Pulmonary artery endothelial cell (primary cell): ENCODE data around the gene DEAF1. TPM values are rescaled to one million over a fixed set of nuclear protein-coding genes. Genes with fewer than 3 reads are reported as not detected.

Experiments used
- DNase-seq: peaks from one replicate; pipeline ENCODE4 v3.0.0-alpha.2; 2011; ENCODE audit warnings: low read depth, low spot score
- total RNA-seq: library from RNA; depleted of rRNA; stranded (reverse); fragments of >200 nt; gene quantifications from 2 replicates; pipeline ENCODE4 v1.2.3, GENCODE V29; 2014

The DEAF1 gene
- total RNA-seq, 1 donor from 2014 or later, result 66.1 TPM

DNA sequence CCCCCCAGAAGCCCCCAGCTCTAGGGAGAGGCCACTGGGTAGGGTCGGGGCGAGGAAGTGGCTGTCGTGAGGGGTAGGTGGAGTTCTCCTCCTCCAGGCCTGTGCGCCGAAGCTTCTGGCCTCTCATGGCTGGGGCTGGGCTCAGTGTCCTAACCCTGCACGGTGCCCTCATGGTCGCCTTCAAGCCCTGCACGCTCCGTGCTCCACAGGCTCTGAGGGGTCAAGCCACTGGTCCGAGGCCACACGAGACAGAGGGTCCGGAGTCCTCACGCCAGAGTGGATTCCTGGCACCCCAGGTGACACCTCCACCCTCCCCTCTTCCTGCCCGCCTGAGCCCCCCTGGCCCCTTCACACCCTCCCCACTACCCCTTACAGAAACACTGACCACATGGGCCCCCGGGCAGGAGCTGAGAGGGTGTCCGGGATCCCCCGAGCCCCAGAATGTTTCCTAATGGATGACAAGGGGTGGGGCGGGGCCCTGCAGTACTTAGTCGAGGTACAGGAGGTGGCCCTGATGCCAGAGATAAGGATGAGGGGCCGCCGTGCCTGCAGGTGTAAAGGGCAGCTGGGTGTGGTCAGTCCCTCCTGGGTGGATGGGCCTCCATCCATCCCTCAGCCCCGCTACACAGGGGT lies 69.3 kb downstream of the DEAF1 start:
- DNase-seq, result no peak

- no peak for DNase-seq
These were observed 70.1 kb downstream of the DEAF1 start, which contains the start of gene CDHR5 for GRCh38 chr11:624705-625635. Gene CDHR5, minus strand, starts transcription at chr11:624955. Its CDS starts 53 bp downstream, at chr11:624902.

DNA sequence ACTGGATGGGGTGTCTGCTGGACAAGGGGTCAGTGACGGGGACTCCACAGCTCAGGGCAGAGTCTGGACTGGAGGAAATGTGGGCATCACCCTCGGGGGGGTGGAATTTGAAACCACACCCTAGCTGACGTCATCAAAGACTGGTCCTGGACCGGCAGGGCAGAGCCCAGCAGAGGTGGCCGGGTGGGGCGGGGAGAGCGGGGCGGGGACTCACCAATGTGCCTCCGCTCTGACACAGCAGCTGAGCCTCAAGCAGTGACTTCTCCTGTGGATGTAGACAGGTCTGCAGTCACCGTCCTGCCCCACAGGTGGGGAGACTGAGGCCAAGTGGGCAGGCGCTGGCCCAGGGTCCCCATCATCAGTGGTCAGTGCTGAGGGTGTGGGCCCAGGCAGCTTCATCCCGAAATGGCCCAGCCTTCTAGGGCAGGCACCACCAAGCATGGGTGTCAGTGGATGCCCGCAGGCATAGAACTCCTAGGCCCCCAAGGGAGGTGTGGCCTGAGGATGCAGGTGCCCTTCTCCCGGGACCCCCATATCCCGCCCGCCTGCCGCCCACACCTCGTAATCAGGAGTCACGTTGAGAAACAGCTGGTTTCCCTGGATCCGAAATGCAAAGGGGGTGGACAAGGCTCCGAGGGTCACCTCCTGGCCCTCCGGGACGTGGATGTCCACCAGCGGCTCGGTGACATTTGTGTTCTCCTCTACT lies 70.9 kb downstream of the DEAF1 start:
- no peak for DNase-seq

DNA sequence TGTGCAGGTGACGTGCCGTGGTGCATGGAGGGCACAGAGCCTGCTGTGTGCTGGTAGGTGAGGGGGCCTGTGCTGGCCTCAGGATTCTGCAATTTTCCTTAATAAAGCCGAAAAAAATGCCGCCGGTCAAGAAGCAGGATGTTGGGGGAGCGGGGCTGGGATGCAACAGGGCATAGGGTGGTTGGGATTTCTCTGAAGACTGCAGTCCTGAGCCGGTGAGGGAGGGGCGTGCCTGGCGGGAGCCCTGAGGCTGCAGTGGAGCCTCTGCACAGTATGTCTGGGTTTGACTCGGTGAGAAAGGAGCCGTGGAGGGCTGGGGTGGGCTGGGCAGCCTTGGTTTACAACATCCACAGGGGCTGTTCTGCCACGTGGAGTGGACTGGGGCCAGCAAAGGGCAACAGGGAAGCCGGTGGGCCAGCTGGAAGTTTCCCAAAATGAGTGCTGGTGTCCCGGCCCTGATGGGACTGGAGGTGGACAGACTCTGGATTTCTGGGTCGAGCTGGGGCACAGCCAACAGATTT lies 71.6 kb downstream of the DEAF1 start:
- no peak for DNase-seq

DNA sequence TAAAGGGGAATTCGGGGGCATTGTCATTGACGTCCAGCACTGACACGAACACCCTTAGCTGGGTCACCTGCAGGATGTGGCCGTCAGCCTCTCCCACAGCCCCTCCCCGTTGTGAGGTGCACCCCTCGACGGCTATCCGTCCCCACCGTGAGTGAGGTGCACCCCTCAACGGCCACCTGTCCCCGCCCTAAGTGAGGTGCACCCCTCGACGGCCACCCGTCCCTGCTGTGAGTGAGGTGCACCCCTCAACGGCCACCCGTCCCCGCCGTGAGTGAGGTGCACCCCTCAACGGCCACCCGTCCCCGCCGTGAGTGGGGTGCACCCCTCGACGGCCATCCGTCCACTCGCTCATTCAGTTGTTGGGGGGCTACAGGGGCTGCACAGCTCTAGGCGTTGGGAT lies 73.2 kb downstream of the DEAF1 start:
- no peak for DNase-seq

- no peak for DNase-seq
These were observed 73.8 kb downstream of the DEAF1 start for GRCh38 chr11:620935-621814.

DNA sequence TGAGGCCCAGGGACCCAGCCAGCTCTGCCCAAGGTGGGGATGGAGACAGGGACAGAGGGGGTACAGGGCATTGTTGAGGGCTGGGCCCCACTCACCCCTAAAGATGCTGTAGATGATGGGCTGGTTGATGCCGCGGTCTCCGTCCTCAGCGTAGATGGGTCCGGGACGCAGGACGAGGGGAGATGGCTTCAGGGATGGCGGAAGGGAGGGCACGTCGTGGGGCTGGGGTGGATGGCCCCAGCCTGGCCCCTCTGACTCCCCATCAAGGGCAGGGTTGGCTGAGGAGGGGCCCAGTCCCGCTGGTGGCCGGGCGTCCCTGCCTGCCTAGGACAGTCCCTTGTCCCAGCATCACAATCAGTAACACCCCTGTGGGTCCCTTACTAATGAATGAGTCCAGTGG lies 74.8 kb downstream of the DEAF1 start:
- no peak for DNase-seq

- no peak for DNase-seq
These were observed 75.4 kb downstream of the DEAF1 start for GRCh38 chr11:619628-620050.

GRCh38 chr11:618856-619627 lies 76.0 kb downstream of the DEAF1 start:
- DNase-seq, result no peak

GRCh38 chr11:617912-618682 lies 76.9 kb downstream of the DEAF1 start:
- DNase-seq, result no peak

- DNase-seq, result no peak
These were observed 77.7 kb downstream of the DEAF1 start for GRCh38 chr11:617199-617911.

DNA sequence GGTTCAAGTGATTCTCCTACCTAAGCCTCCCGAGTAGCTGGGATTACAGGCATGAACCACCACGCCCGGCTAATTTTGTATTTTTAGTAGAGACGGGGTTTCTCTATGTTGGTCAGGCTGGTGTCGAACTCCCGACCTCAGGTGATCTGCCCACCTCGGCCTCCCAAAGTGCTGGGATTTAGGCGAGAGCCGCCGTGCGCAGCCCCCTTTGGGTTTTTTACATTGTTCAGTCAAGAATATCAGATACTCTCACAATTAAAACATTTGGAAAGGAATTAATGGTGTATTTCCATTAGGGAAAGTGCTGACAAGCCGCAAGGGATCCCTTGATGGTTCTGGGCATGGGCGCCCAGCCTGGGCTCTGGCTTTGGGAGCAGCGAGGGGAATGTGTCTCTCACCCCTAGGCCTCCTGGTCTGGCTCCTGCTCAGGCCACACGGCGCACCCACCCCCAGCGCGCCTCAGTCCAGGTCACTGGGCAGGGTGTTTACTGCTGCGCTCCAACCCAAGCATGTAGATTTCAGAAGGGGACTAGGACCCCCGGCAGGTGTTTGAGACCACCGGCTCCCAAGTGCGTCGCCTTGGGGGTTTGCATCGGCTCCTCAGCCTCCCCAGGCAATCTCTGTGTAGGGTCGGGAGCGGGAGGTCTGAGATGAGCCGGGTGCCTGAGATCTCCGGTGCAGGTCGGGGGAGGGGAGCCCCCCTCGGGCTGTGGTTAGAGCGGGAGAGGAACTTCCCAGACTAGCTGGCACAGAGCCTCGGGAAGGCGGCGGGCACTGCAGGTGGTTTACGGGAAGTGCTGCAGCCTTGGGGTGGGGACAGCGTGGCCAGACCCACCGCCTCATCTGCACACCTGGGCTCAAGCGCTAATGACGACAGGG lies 78.5 kb downstream of the DEAF1 start:
- no peak for DNase-seq

GRCh38 chr11:615504-616319 lies 79.3 kb downstream of the DEAF1 start, which contains the start of gene IRF7:
Gene IRF7, minus strand, starts transcription at chr11:615950. Its CDS starts 586 bp downstream, at chr11:615364.
- peak; percentile 68 for DNase-seq

- no peak for DNase-seq
These were observed 80.2 kb downstream of the DEAF1 start for GRCh38 chr11:614623-615503.

- no peak for DNase-seq
These were observed 80.9 kb downstream of the DEAF1 start for GRCh38 chr11:614021-614622.
